ENCODE results near the gene MRPL46. TPM values are rescaled to one million over a fixed set of nuclear protein-coding genes. Genes with fewer than 3 reads are reported as not detected.
"Not testable (repeated sequence)": the region's sequence is repeated elsewhere in the genome, so short reads cannot be mapped to it uniquely, and the experiment has no call there.

MRPL46 gene
- total and polyA plus RNA-seq, 12 donors: 36.4 to 108 (median 80.3) TPM

DNA sequence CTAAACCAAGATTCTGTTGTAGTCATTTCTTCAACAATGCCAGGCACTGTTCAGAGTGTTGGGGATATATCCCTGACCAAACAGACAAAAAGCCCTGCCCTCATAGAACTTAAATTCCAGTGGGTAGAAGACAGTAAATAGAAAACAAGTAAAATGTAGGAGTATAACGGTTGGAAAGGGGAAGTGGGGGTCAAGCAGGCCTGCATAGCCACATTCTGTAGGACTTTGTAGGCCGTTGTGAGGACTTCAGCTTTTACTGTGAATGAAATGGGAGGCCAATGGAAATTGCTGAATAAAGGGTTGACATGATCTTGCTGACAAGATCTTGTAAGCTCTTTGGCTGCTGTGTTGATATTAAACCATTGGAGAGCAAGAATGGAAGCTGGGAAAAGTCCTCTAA, 2.1 kb upstream of the MRPL46 start:
- DNase-seq (no peak), ATAC-seq (no peak)
- intact Hi-C loops (cut with DNase I): no loop called here
- TF ChIP-seq, protein P1, sequence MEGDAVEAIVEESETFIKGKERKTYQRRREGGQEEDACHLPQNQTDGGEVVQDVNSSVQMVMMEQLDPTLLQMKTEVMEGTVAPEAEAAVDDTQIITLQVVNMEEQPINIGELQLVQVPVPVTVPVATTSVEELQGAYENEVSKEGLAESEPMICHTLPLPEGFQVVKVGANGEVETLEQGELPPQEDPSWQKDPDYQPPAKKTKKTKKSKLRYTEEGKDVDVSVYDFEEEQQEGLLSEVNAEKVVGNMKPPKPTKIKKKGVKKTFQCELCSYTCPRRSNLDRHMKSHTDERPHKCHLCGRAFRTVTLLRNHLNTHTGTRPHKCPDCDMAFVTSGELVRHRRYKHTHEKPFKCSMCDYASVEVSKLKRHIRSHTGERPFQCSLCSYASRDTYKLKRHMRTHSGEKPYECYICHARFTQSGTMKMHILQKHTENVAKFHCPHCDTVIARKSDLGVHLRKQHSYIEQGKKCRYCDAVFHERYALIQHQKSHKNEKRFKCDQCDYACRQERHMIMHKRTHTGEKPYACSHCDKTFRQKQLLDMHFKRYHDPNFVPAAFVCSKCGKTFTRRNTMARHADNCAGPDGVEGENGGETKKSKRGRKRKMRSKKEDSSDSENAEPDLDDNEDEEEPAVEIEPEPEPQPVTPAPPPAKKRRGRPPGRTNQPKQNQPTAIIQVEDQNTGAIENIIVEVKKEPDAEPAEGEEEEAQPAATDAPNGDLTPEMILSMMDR (IDR thresholded peaks at IDR 0.05): no peak
- Histone ChIP-seq H3K36me3 (peaks cover 0 to 63% (median 18%) of the 10 kb centered on the region in 9 donors), H3K27me3 (no peaks in the 10 kb centered on the region), H3K4me1 (peaks cover 5 to 45% (median 27%) of the 10 kb centered on the region in 9 donors), H3K27ac (no peak overlapping the region), H3K9me3 (no peaks in the 10 kb centered on the region), H3K4me3 (no peak overlapping the region)
- 89 to 100% methylated on average over 2 of the region's 2 CpGs for WGBS, 2 donors

DNA sequence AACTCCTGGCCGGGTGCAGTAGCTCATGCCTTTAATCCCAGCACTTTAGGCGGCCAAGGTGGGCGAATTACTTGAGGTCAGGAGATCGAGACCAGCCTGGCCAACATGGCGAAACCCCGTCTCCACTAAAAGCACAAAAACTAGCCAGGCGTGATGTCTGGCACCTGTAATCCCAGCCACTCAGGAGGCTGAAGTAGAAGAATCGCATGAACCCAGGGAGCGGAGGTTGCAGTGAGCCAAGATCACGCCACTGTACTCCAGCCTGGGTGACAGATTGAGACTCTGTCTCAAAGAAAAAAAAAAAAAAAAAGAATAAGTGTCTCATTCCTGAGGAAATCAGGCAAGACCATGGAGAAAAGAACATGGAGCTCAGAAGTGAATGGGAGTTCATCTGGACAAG, 1.5 kb upstream of the MRPL46 start:
- not testable (repeated sequence) for H3K27ac ChIP-seq
- Histone ChIP-seq H3K4me3 (peak overlapping the region in 6 of 10 donors; percentile 76 to 94 (median 80)), H3K36me3 (peaks cover 0 to 63% (median 16%) of the 10 kb centered on the region in 9 donors)

DNA sequence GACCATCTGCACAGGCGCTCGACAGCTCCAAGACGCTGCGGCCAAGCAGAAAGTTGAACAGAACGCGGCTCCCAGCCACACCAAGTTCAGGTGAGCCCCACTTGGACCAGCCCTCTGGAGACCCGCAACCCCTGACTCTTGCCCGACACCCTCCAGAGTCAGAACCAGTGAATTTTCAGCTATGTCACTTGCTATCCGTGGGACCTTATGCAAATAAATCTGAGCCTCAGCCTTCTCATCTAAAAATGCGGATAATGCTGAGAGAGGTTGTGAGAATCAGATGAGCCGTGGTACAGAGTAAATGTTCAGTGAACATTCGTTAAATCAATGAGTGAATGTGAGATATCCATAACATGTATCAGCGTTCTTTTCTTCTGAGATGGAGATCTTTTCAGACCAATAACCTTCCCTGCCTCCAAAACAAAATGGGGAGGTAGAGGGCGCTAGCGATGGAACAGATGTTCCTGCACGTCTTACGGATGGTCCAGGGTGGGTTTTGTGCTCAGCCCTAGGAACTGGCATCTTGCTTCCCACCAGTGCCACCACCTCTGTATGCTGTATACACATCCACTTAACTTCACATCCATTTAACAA, 844 bp upstream of the MRPL46 start:
- H3K4me1 ChIP-seq: peaks cover 5 to 55% (median 27%) of the 10 kb centered on the region in 9 donors
- no peak for DNase-seq
- no peak for ATAC-seq
- peaks cover 0 to 63% (median 16%) of the 10 kb centered on the region in 9 donors for H3K36me3 ChIP-seq
- intact Hi-C loops (cut with DNase I): no loop called here
- 2 to 6% methylated on average over 17 of the region's 17 CpGs for WGBS, 2 donors
- H3K27me3 ChIP-seq: no peaks in the 10 kb centered on the region
- TF ChIP-seq, protein P1 (IDR thresholded peaks at IDR 0.05): peak in 2 of 9 donors; percentile 16 to 17
- no peaks in the 10 kb centered on the region for H3K9me3 ChIP-seq
- H3K4me3 ChIP-seq: peak overlapping the region; percentile 76 to 94 (median 80)
- peak overlapping the region; percentile 84 to 98 (median 95) for H3K27ac ChIP-seq

More for the DNA sequence above, 1.5 kb upstream of the MRPL46 start:
- intact Hi-C loops (cut with DNase I); H3K9me3 ChIP-seq; DNase-seq; H3K27me3 ChIP-seq; ATAC-seq: not testable (repeated sequence)
- WGBS, 2 donors: 94 to 96% methylated on average over 10 of the region's 10 CpGs
- peaks cover 5 to 49% (median 27%) of the 10 kb centered on the region in 9 donors for H3K4me1 ChIP-seq

DNA sequence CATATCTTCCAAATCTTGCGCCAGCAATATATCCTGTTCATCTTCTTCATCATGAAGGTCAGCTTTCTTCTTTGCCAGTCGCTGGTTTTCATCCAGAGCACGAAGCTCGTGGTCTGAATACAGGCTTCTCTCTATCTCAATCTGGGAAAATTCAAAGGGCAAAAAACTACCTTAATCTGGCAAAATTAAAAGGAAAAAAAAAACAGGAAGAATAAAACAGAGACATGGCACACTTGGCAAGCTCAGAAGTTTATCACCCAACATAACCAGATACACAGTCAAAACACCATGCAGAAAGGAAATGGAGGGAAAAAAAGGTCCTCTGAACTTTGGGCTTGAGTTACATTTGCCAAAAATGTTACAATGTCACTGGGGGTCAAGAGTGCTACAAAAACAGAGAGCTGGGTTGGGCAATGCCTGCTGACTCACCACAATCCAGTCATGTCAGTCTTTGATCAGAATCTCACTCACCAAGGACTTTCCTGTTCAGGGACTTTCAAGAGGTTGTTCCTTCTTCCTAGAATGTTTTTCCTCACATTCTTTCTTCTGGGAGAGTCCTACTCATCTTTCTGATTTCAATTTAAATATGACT, 1.5 kb downstream of the MRPL46 start:
- Histone ChIP-seq H3K4me1 (peaks cover 5 to 56% (median 28%) of the 10 kb centered on the region in 9 donors), H3K36me3 (peaks cover 0 to 63% (median 22%) of the 10 kb centered on the region in 9 donors), H3K4me3 (peak overlapping the region in 4 of 10 donors; percentile 76 to 87 (median 78)), H3K27me3 (no peaks in the 10 kb centered on the region), H3K9me3 (no peaks in the 10 kb centered on the region), H3K27ac (no peak overlapping the region)
- no peak for DNase-seq
- TF ChIP-seq, protein P1 (IDR thresholded peaks at IDR 0.05): no peak
- WGBS, 2 donors: 92 to 94% methylated on average over 4 of the region's 4 CpGs
- intact Hi-C loops (cut with DNase I): no loop called here
- no peak for ATAC-seq
